ENCODE data around the gene HRH1. TPM values are rescaled to one million over a fixed set of nuclear protein-coding genes. Genes with fewer than 3 reads are reported as not detected.
"Not testable (repeated sequence)": the region's sequence is repeated elsewhere in the genome, so short reads cannot be mapped to it uniquely, and the experiment has no call there.

The HRH1 gene
- total RNA-seq, 1 donor from 2014 or later: 6.2 TPM

GRCh38 chr3:11204697-11205348, 50.5 kb downstream of the HRH1 start:
- TF ChIP-seq CTCF (IDR thresholded peaks at IDR 0.05): no peak
- intact Hi-C loops (cut with DNase I): loop anchor here (5.0 kb wide), 1 partner anchor 33 kb away; no protein-coding TSS in a partner anchor
- Histone ChIP-seq H3K27ac (peak overlapping the region; percentile 8 to 85), H3K36me3 (no peaks in the 10 kb centered on the region), H3K27me3 (no peaks in the 10 kb centered on the region), H3K4me1 (peaks cover 12 to 55% of the 10 kb centered on the region in 2 donors), H3K9me3 (no peaks in the 10 kb centered on the region), H3K4me3 (no peak overlapping the region)
- DNase-seq (ENCODE audit: low spot score in 2 of 2): no peak

- not testable (repeated sequence) for H3K27me3 ChIP-seq; H3K4me3 ChIP-seq; H3K36me3 ChIP-seq; H3K9me3 ChIP-seq; DNase-seq (ENCODE audit: low spot score in 2 of 2)
- Histone ChIP-seq H3K27ac (peak overlapping the region; percentile 84 to 85), H3K4me1 (peaks cover 10 to 49% of the 10 kb centered on the region in 2 donors)
- TF ChIP-seq CTCF (IDR thresholded peaks at IDR 0.05): peak in 1 of 3 experiments; percentile 10
- intact Hi-C loops (cut with DNase I): loop anchor here (5.0 kb wide), 1 partner anchor 34 kb away; no protein-coding TSS in a partner anchor
Observed at GRCh38 chr3:11205881-11206280, 51.6 kb downstream of the HRH1 start.

GRCh38 chr3:11206316-11206715, 52.0 kb downstream of the HRH1 start:
- TF ChIP-seq CTCF (IDR thresholded peaks at IDR 0.05): no peak
- Histone ChIP-seq H3K4me3 (no peak overlapping the region), H3K27ac (peak overlapping the region; percentile 84 to 85), H3K9me3 (no peaks in the 10 kb centered on the region), H3K27me3 (no peaks in the 10 kb centered on the region), H3K4me1 (peaks cover 7 to 49% of the 10 kb centered on the region in 2 donors), H3K36me3 (no peaks in the 10 kb centered on the region)
- no peak for DNase-seq (ENCODE audit: low spot score in 2 of 2)
- intact Hi-C loops (cut with DNase I): loop anchor here (5.0 kb wide), 1 partner anchor 34 kb away; no protein-coding TSS in a partner anchor

GRCh38 chr3:11206953-11207352, 52.7 kb downstream of the HRH1 start:
- Histone ChIP-seq H3K9me3 (no peaks in the 10 kb centered on the region), H3K4me1 (peaks cover 5 to 50% of the 10 kb centered on the region in 2 donors), H3K4me3 (no peak overlapping the region), H3K27ac (peak overlapping the region; percentile 84 to 85), H3K36me3 (no peaks in the 10 kb centered on the region), H3K27me3 (no peaks in the 10 kb centered on the region)
- intact Hi-C loops (cut with DNase I): loop anchor here (5.0 kb wide), 1 partner anchor 35 kb away; no protein-coding TSS in a partner anchor
- TF ChIP-seq CTCF (IDR thresholded peaks at IDR 0.05): no peak
- DNase-seq (ENCODE audit: low spot score in 2 of 2): no peak

GRCh38 chr3:11211531-11212298, 57.4 kb downstream of the HRH1 start:
- DNase-seq (ENCODE audit: low spot score in 2 of 2): peak in 1 of 2 donors; percentile 71
- no peaks in the 10 kb centered on the region for H3K36me3 ChIP-seq
- no peaks in the 10 kb centered on the region for H3K9me3 ChIP-seq
- peak in 1 of 3 experiments; percentile 38 for TF ChIP-seq CTCF (IDR thresholded peaks at IDR 0.05)
- intact Hi-C loops (cut with DNase I): loop anchor here (2.0 to 5.0 kb wide), 3 partner anchors 61 to 149 kb away; partner anchors contain the start of gene ATG7
- H3K27me3 ChIP-seq: no peaks in the 10 kb centered on the region
- H3K4me3 ChIP-seq: peak overlapping the region in 1 of 2 donors; percentile 26
- peak overlapping the region; percentile 85 to 86 for H3K27ac ChIP-seq
- peaks cover 9 to 46% of the 10 kb centered on the region in 2 donors for H3K4me1 ChIP-seq
